Peyer's patch (tissue), 4 donors: ENCODE measurements around the gene PSD.

Experiments used
- CTCF ChIP-seq, 6 experiments: fragments of 450-650 bp in 4 of 6; fragments of 200-600 bp in 2 of 6; sonication (generic) in 1 of 6; IDR thresholded peaks; one replicate each; pipeline ENCODE4 v1.5.1; 2017 to 2019; ENCODE audit warnings: antibody characterized with exemption in 6 of 6, mild to moderate bottlenecking in 3 of 6, moderate library complexity in 1 of 6
- POLR2A ChIP-seq, 2 donors: fragments of 450-650 bp; IDR thresholded peaks; one replicate each; pipeline ENCODE4 v1.5.1; 2017; ENCODE audit warnings: antibody characterized with exemption in 2 of 2, mild to moderate bottlenecking in 2 of 2, moderate library complexity in 2 of 2

- TF ChIP-seq CTCF (IDR thresholded peaks at IDR 0.05) = no peak
- TF ChIP-seq POLR2A (IDR thresholded peaks at IDR 0.05) = no peak
These were observed 39.2 kb downstream of the PSD start for GRCh38 chr10:102379383-102379782.
